HepG2 (cell line): Measurements from ENCODE around the gene SLC10A1. TPM values are rescaled to one million over a fixed set of nuclear protein-coding genes. Genes with fewer than 3 reads are reported as not detected.
A peak's percentile ranks its signal among the peaks of the same experiment; 100 is the strongest.

Experiments
- ADNP ChIP-seq: sonication (generic); formaldehyde crosslinking; IDR thresholded peaks from 2 replicates; pipeline ENCODE4 v1.4.0; 2020; ENCODE audit warnings: missing genetic modification reagents
- AHR ChIP-seq: IDR thresholded peaks from 2 replicates; pipeline ENCODE4 v1.6.1; 2018; ENCODE audit warnings: missing genetic modification reagents, missing compliant biosample characterization
- BCL6 ChIP-seq: IDR thresholded peaks from 2 replicates; pipeline ENCODE4 v1.6.1; 2016; ENCODE audit warnings: missing genetic modification reagents, missing compliant biosample characterization
- ESRRA ChIP-seq: sonication (generic); formaldehyde crosslinking; IDR thresholded peaks from 2 replicates; pipeline ENCODE4 v1.5.1; 2020; ENCODE audit warnings: mild to moderate bottlenecking, low read depth, missing genetic modification reagents
- HNRNPLL ChIP-seq: fragments of 200-400 bp; formaldehyde crosslinking; IDR thresholded peaks from 2 replicates; pipeline ENCODE4 v1.6.1; 2017; ENCODE audit warnings: mild to moderate bottlenecking, low read depth, low read length; ENCODE audit not compliant: poor library complexity, severe bottlenecking
- MXD4 ChIP-seq: IDR thresholded peaks from 2 replicates; pipeline ENCODE4 v1.6.1; 2016; ENCODE audit warnings: mild to moderate bottlenecking, missing biosample characterization, missing genetic modification reagents
- NR3C1 ChIP-seq: sonication (generic); formaldehyde crosslinking; IDR thresholded peaks from 2 replicates; pipeline ENCODE4 v1.4.0; 2020; ENCODE audit warnings: missing genetic modification reagents
- RFX5 ChIP-seq: IDR thresholded peaks from 2 replicates; pipeline ENCODE4 v1.6.1; 2011; ENCODE audit warnings: low read depth, low read length, improper control_type of control experiment
- RFXAP ChIP-seq: sonication (generic); formaldehyde crosslinking; IDR thresholded peaks from 2 replicates; pipeline ENCODE4 v1.4.0; 2020; ENCODE audit warnings: missing genetic modification reagents, borderline replicate concordance
- SAFB2 ChIP-seq: sonication (generic); formaldehyde crosslinking; IDR thresholded peaks from 2 replicates; pipeline ENCODE4 v1.5.1; 2020; ENCODE audit warnings: missing genetic modification reagents, low read depth, mild to moderate bottlenecking, borderline replicate concordance
- SMAD1 ChIP-seq: sonication (generic); formaldehyde crosslinking; IDR thresholded peaks from 2 replicates; pipeline ENCODE4 v1.4.0; 2020; ENCODE audit warnings: missing genetic modification reagents, low read depth, mild to moderate bottlenecking, borderline replicate concordance
- ZFP36 ChIP-seq: fragments of 150-350 bp; IDR thresholded peaks from 2 replicates; pipeline ENCODE4 v1.6.1; 2018; ENCODE audit warnings: borderline replicate concordance, low read length, low read depth; ENCODE audit not compliant: partially characterized antibody
- ZMYM3 ChIP-seq: sonication (generic); formaldehyde crosslinking; IDR thresholded peaks from 2 replicates; pipeline ENCODE4 v1.5.1; 2020; ENCODE audit warnings: mild to moderate bottlenecking, missing genetic modification reagents
- ZNF292 ChIP-seq: sonication (generic); formaldehyde crosslinking; IDR thresholded peaks from 2 replicates; pipeline ENCODE4 v1.8.1; 2022; ENCODE audit warnings: mild to moderate bottlenecking, low read depth, missing genetic modification reagents, borderline replicate concordance
- ZNF34 ChIP-seq: sonication (generic); formaldehyde crosslinking; IDR thresholded peaks from 2 replicates; pipeline ENCODE4 v1.4.0; 2020; ENCODE audit warnings: mild to moderate bottlenecking, missing genetic modification reagents, borderline replicate concordance
- ZNF382 ChIP-seq: sonication (generic); formaldehyde crosslinking; IDR thresholded peaks from 2 replicates; pipeline ENCODE4 v1.5.0; 2020; ENCODE audit warnings: missing genetic modification reagents, mild to moderate bottlenecking, borderline replicate concordance
- ZNF530 ChIP-seq: sonication (generic); formaldehyde crosslinking; IDR thresholded peaks from 2 replicates; pipeline ENCODE4 v1.5.0; 2020; ENCODE audit warnings: low read depth, mild to moderate bottlenecking, missing genetic modification reagents
- ZNF607 ChIP-seq: sonication (generic); formaldehyde crosslinking; IDR thresholded peaks from 2 replicates; pipeline ENCODE4 v1.5.1; 2020; ENCODE audit warnings: missing genetic modification reagents, mild to moderate bottlenecking, borderline replicate concordance
- ZNF780A ChIP-seq: sonication (generic); formaldehyde crosslinking; IDR thresholded peaks from 2 replicates; pipeline ENCODE4 v1.8.0; 2022; ENCODE audit warnings: mild to moderate bottlenecking, missing genetic modification reagents, moderate library complexity
- ZSCAN20 ChIP-seq: sonication (generic); formaldehyde crosslinking; IDR thresholded peaks from 2 replicates; pipeline ENCODE4 v1.4.0; 2020; ENCODE audit warnings: missing genetic modification reagents, mild to moderate bottlenecking, borderline replicate concordance
- polyA plus RNA-seq, 8 experiments: library from polyadenylated mRNA; depleted of rRNA in 3 of 8; stranded (reverse) in 7 of 8; unstranded in 1 of 8; fragments of >200 nt; fragmentation: Illumina TruSeq in 4 of 8; extraction: Trizol in 4 of 8; gene quantifications; 2 replicates each; pipeline versions ENCODE4 v1.2.1 to v1.2.3, GENCODE V29; 2011 to 2016; ENCODE audit warnings: low read depth in 4 of 8, missing spikeins in 1 of 8, mixed read lengths in 1 of 8; ENCODE audit not compliant: insufficient read depth in 1 of 8
- total RNA-seq, 5 experiments: library from RNA; depleted of rRNA; stranded (reverse); fragments of >200 nt; fragmentation: Illumina TruSeq; extraction: Trizol; gene quantifications; 2 replicates each; pipeline ENCODE4 v1.2.3, GENCODE V29; 2016; ENCODE audit warnings: low read depth in 1 of 5
- TF ChIP-seq, protein P1 (sequence below): sonication (generic); formaldehyde crosslinking; IDR thresholded peaks from 2 replicates; pipeline ENCODE4 v1.4.0; 2020; ENCODE audit warnings: missing genetic modification reagents
- TF ChIP-seq, protein P2 (sequence below): sonication (generic); formaldehyde crosslinking; IDR thresholded peaks from 2 replicates; pipeline ENCODE4 v1.4.0; 2020; ENCODE audit warnings: missing genetic modification reagents
- TF ChIP-seq, protein P3 (sequence below): sonication (generic); formaldehyde crosslinking; IDR thresholded peaks from 2 replicates; pipeline ENCODE4 v1.5.0; 2020; ENCODE audit warnings: missing genetic modification reagents

The SLC10A1 gene
- total and polyA plus RNA-seq, 2 of the 13 experiments (the other 11 are each of a cell fraction or from before 2014, with no cell fraction given): 0.17 TPM; not detected in 1

DNA sequence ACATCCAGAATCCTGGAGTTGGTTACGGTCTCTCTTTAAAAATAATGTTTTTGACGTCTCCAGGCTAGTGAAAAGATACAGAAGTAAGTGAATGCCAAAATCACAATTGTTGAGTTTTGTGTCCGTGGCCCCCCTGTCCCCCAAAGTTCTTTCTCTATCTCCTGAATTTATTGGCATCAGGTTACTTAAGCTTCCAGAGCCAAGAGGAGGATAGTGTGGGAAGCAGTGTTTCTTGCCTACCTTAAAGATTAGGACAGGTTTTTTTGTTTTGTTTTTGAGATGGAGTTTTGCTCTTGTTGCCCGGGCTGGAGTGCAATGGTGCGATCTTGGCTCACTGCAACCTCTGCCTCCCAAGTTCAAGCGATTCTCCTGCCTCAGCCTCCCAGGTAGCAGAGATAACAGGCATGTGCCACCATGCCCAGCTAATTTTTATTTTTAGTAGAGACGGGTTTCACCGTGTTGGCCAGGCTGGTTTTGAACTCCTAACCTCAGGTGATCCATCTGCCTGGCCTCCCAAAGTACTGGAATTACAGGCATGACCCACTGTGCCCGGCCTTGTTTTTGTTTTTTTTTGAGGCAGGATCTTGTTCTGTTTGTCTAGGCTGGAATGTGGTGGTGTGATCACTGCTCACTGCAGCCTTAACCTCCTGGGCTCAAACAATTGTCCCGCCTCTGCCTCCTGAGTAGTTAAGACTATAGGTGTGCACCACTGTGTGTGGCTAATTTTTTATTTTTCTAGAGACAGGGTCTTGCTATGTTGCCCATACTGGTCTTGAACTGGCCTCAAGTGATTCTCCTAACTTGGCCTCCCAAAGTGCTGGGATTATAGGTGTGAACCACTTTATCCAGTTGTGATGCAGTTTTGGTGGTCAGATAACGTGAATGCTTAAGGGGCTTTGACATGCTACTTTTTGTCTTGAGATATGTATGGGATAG is 24.7 kb downstream of the SLC10A1 start (continued):
- no peak for TF ChIP-seq ZNF607 (CRISPR knock-in tag)
- TF ChIP-seq NR3C1: no peak
- TF ChIP-seq MXD4 (CRISPR knock-in tag): no peak
- peak; percentile 36 for TF ChIP-seq ZMYM3
- no peak for TF ChIP-seq HNRNPLL
- TF ChIP-seq ZFP36: no peak
- TF ChIP-seq ZNF292: no peak
- TF ChIP-seq, protein P1, sequence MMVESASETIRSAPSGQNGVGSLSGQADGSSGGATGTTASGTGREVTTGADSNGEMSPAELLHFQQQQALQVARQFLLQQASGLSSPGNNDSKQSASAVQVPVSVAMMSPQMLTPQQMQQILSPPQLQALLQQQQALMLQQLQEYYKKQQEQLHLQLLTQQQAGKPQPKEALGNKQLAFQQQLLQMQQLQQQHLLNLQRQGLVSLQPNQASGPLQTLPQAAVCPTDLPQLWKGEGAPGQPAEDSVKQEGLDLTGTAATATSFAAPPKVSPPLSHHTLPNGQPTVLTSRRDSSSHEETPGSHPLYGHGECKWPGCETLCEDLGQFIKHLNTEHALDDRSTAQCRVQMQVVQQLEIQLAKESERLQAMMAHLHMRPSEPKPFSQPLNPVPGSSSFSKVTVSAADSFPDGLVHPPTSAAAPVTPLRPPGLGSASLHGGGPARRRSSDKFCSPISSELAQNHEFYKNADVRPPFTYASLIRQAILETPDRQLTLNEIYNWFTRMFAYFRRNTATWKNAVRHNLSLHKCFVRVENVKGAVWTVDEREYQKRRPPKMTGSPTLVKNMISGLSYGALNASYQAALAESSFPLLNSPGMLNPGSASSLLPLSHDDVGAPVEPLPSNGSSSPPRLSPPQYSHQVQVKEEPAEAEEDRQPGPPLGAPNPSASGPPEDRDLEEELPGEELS (CRISPR knock-in tag): peak; percentile 50; the same call in 1 of the 2 replicates
- no peak for TF ChIP-seq ZNF382
- TF ChIP-seq, protein P2, sequence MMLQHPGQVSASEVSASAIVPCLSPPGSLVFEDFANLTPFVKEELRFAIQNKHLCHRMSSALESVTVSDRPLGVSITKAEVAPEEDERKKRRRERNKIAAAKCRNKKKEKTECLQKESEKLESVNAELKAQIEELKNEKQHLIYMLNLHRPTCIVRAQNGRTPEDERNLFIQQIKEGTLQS (CRISPR knock-in tag): no peak
- 0 out of 2 replicates have a peak, but pooled peaks have one; percentile 27 for TF ChIP-seq ZNF34 (CRISPR knock-in tag)
- TF ChIP-seq BCL6 (CRISPR knock-in tag): no peak
- no peak for TF ChIP-seq ZNF780A
- no peak for TF ChIP-seq SAFB2 (CRISPR knock-in tag)
- TF ChIP-seq, protein P3, sequence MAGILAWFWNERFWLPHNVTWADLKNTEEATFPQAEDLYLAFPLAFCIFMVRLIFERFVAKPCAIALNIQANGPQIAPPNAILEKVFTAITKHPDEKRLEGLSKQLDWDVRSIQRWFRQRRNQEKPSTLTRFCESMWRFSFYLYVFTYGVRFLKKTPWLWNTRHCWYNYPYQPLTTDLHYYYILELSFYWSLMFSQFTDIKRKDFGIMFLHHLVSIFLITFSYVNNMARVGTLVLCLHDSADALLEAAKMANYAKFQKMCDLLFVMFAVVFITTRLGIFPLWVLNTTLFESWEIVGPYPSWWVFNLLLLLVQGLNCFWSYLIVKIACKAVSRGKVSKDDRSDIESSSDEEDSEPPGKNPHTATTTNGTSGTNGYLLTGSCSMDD (CRISPR knock-in tag): no peak
- no peak for TF ChIP-seq RFXAP
- no peak for TF ChIP-seq ZNF530 (CRISPR knock-in tag)
- no peak for TF ChIP-seq RFX5
- no peak for TF ChIP-seq ESRRA (CRISPR knock-in tag)
- no peak for TF ChIP-seq ZSCAN20
- TF ChIP-seq AHR (CRISPR knock-in tag): no peak
- 0 out of 2 replicates have a peak, but pooled peaks have one; percentile 41 for TF ChIP-seq SMAD1
- no peak for TF ChIP-seq ADNP
